Fibroblast of skin of scalp (primary cell): ENCODE data around the gene CSRNP2.
"Not testable (repeated sequence)": the region's sequence is repeated elsewhere in the genome, so short reads cannot be mapped to it uniquely, and the experiment has no call there.

Experiments used
- DNase-seq: peaks from one replicate; pipeline ENCODE4 v3.0.0-alpha.2; 2013

The CSRNP2 gene

DNA sequence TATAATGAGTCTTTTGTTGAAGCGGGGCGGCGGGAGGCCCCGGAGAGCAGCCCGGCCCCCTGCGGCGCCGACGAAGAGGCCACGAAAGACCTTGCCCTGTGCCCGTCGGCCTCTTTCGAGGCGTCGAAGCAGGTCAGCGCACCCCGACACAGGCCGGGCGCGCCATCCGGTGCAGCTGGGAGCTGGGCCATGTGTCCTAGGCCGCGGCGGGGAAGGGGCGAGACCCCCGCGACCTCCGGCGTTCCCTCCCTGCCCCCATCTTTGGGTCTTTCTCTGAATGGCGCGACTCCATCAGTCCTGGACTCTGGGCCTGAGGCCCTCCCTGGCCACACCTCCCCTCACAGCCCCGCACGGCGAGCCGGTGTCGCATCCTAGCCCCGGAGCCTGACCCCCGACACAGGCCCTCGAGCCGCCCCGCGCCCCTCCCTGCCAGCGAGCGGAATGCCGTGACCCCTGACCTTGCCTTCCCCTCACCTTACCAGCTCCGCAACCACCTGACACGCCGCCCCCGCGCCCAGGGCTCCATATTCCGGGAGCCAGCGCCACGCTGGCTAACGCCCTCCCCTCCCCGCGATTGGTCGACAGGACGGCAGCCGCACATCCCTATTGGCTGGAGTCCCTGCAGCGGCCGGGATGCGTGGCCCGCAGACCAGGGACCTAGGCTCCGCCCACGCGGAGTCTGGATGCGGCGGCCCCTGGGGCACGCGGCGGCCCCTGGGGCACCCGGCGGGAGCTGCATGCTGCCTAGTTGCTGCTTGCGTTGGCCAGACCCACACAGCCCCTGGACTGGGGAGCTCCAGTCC, 57.4 kb downstream of the CSRNP2 start, which contains the start of gene SLC11A2:
TSS of gene SLC11A2 (minus strand) at position 549 of the 803 bp plus-strand sequence. CDS start 15,656 bp downstream, outside the sequence.
- DNase-seq, result peak; percentile 94

GRCh38 chr12:51025338-51025835, 58.0 kb downstream of the CSRNP2 start:
- DNase-seq, result no peak

DNA sequence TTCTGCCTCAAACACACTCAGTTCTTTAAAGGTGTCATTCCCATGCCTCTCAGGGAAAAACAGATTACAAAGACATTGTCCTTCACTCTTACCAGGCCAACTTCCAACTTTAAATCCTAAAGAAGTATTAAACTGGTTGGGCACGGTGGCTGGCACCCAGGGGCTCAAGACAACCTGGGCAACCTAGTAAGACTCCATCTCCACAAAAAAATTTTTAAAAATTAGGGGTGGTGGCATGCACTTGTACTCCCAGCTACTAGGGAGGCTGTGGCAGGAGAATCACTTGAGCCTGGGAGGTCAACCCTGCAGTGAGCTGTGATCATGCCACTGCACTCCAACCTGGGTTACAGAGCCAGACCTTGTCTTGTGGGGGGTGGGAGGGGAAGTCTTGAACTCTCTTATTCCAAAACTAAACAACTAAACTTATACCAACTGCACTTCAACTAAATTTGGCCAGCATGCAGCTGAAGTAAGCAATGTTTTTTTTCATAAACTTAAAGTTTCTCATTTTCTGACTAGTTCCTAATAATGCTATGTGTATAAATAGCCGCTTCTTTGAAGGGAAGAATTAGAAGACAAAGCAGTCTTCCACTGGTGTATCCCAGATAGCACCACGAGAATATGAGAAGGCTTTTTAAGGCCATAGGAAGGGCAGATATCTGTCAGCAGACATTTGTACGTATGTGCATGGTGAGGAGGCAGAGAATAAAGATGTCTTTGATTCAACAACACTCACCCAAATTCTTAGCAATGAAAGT, 59.6 kb downstream of the CSRNP2 start:
- DNase-seq, result no peak

DNA sequence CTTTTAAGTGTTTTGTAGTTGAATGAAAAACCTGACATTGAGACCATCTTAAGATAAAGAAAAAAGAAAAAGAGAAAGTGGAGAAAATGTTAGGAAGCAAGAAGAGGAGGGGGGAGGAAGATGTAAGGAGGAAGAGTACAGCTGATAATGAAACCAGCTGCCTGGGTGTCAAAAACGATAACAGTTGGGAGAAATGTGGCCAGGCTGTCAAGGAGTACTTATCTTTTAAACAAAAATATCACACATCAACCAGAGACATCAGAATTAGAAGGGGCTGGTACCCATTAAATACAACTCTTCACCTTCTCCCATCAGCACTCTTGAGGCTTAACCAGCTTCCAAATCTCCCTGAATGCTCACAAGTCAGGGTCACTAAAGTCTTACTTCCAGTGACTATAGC, 61.7 kb downstream of the CSRNP2 start:
- no peak for DNase-seq

- no peak for DNase-seq
Observed at GRCh38 chr12:51020448-51021182, 62.8 kb downstream of the CSRNP2 start.

DNA sequence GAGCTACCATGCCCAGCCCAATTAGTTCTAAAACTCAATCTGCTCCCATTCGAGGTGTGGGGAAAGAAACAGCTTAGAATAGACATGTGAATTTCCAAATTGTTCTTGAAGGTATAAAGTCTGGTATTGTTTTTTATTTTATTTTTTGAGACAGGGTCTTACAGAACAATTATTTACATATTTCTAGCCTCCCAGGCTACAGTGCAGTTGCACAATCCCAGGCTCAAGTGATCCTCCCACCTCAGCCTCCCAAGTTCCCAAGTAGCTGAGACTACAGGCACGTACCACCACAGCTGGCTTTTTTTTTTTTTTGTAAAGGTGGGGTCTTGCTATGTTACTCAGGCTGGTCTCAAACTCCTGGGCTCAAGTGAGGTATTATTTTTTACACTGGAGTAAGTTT, 63.5 kb downstream of the CSRNP2 start:
- DNase-seq, result no peak

DNA sequence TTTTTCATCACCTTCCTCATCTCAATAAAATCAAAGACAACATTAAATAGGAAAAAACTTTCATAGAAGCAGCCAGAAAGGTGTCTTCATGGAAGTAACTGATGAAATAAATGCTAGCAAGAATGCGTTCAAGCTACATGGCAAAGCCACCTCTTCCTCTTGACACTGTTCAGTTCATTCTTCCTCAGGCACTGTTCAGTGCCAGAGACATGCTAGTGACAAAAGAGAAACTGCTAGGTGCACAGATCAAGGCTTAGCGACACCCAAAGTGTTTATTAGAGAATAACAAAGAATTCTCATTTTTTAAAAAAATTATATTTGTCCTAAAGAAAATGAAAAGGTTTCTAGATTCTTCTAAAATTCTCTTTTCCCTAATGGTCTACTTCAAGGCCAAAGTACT, 64.4 kb downstream of the CSRNP2 start:
- no peak for DNase-seq

GRCh38 chr12:51017452-51017851, 65.9 kb downstream of the CSRNP2 start:
- no peak for DNase-seq

DNA sequence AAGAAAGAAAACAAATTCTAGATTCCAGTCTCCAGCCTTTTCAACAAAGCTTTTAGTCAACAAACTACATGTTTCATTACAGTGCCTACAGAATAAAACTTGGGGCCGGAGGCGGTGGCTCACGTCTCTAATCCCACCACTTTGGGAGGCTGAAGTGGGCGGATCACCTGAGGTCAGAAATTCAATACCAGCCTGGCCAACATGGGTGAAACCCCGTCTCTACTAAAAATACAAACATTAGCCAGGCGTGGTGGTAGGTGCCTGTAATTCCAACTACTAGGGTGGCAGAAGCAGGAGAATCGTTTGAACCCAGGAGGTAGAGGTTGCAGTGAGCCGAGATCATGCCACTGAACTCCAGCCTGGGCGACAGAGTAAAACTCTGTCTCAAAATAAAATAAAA, 68.9 kb downstream of the CSRNP2 start:
- DNase-seq, result not testable (repeated sequence)

DNA sequence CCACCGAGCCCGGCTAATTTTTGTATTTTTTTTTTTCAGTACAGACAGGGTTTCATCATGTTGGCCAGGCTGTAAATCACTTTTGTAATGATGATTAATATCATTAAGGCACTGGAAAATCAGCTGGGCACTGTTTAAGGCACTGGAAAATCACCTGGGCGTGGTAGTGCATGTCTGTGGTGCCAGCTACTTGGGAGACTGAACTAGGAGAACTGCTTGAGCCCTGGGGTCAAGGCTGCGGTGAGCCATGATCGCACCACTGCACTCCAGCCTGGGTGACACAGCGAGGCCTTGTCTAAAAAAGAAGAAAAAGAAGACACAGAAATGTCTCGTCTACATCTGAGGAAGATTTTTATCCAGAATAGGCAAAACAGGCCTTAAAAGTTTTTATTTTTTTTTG, 70.0 kb downstream of the CSRNP2 start:
- DNase-seq, result no peak

DNA sequence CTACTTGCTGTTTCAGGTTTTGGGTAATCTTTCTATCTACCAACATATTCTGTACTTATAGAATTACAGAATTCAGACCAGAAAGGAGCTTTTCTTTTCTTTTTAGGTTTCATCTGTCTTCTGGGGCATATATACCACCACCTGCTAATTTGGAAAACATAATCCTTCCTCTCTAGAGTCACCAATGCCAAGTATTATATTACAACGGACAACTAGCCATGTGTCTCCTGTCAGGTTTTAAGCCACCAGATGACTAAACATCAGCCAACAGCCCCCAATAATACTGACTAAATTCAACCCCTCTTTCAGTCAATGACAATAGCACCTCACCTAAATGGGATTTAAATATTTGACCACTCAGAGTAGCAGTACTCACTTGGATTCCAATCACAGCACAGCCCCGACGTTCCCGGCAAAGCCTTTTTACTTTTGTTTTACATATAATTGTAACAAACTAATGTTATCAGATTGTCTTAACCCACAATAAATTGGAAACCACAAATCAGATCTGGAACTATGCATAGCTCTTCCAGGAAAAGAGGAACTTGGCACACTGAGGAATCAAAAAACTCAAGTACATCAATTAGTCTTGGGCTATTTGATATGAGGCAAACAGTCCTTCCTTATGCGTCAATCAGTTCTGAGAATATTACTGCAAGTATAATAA, 70.7 kb downstream of the CSRNP2 start:
- DNase-seq, result no peak

DNA sequence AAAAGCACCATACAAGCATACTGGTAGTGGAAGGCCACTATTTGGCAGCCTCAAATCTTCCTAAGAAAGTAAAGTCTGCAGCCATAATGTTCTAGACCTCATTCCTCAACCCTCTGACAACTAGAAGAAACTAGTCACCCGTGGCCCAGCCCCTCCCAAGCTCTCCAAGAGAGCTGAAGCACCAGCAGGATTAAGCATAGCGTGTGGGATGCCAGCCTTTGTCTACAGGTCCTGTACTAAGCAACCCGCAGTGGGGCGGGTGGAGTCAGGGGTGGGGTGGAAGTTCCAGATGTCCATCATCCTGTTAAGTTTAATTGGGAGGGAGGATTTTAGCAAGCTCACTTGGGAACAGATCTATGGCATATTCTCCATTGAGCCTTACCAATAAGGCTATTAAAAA, 71.4 kb downstream of the CSRNP2 start:
- DNase-seq, result no peak
